Tibial artery (tissue), 4 donors: ENCODE data around the gene MINDY4.

Experiments used
- DNase-seq, 2 donors: peaks; one replicate each; pipeline ENCODE4 v3.0.0-alpha.2; 2019
- H3K27ac ChIP-seq, 2 donors: fragments of 200-600 bp; sonication (generic) in 1 of 2; 1 replicate in 1 of 2; 2 replicates in 1 of 2; pipeline ENCODE4 v1.5.1; 2018 to 2019; ENCODE audit warnings: mild to moderate bottlenecking in 1 of 2
- H3K27me3 ChIP-seq, 2 donors: fragments of 200-600 bp; sonication (generic) in 1 of 2; one replicate each; pipeline versions ENCODE4 v1.5.1 to v1.6.0; 2016 to 2019
- H3K36me3 ChIP-seq, 3 donors: fragments of 200-600 bp; sonication (generic) in 2 of 3; one replicate each; pipeline ENCODE4 v1.5.1; 2016 to 2019; ENCODE audit warnings: mild to moderate bottlenecking in 2 of 3
- H3K4me1 ChIP-seq, 4 donors: fragments of 200-600 bp; sonication (generic) in 2 of 4; 1 replicate in 3 of 4; 2 replicates in 1 of 4; pipeline ENCODE4 v1.5.1; 2016 to 2019
- H3K4me3 ChIP-seq, 2 donors: fragments of 200-600 bp; sonication (generic) in 1 of 2; 1 replicate in 1 of 2; 2 replicates in 1 of 2; pipeline ENCODE4 v1.5.1; 2018 to 2019; ENCODE audit warnings: mild to moderate bottlenecking in 2 of 2
- H3K9me3 ChIP-seq, 3 donors: fragments of 200-600 bp; sonication (generic) in 1 of 3; one replicate each; pipeline ENCODE4 v1.5.1; 2016 to 2019
- intact Hi-C: fragments of 100-400 bp; cut with DNase I; formaldehyde crosslinking; loops from one replicate; pipeline ENCODE4 v1.15.0; 2023; ENCODE audit warnings: low total_unique reads
- TF ChIP-seq, protein P1 (sequence below), 2 experiments: fragments of 200-600 bp in 1 of 2; fragments of 450-650 bp in 1 of 2; IDR thresholded peaks; one replicate each; pipeline ENCODE4 v1.5.1; 2017 to 2019; ENCODE audit warnings: antibody characterized with exemption in 2 of 2, mild to moderate bottlenecking in 1 of 2, moderate library complexity in 1 of 2

Gene MINDY4

DNA sequence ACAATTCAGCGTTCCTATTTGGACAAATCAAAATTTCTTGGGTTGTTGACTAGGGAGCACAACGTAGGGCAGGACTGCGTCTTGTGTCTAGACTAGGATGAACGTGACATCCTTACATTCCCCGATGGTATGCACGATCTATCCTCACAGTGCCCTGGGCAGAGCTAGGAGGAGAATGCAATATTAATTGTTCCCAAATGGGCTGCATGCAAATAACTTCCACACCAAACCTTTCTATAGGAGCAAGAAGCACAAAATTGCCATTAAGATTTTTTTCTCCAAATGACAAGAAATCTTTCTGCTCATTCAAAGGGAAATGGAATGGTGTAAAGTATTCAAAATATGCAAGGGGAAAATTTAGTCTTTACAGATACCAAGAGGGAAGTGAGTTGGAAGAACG lies 119.0 kb downstream of the MINDY4 start:
- H3K27me3 ChIP-seq: no peaks in the 10 kb centered on the region
- H3K27ac ChIP-seq: peak overlapping the region; percentile 67 to 71
- no peaks in the 10 kb centered on the region for H3K9me3 ChIP-seq
- peaks cover 0 to 71% (median 53%) of the 10 kb centered on the region in 4 donors for H3K4me1 ChIP-seq
- no peak overlapping the region for H3K4me3 ChIP-seq
- no peak for DNase-seq
- TF ChIP-seq, protein P1, sequence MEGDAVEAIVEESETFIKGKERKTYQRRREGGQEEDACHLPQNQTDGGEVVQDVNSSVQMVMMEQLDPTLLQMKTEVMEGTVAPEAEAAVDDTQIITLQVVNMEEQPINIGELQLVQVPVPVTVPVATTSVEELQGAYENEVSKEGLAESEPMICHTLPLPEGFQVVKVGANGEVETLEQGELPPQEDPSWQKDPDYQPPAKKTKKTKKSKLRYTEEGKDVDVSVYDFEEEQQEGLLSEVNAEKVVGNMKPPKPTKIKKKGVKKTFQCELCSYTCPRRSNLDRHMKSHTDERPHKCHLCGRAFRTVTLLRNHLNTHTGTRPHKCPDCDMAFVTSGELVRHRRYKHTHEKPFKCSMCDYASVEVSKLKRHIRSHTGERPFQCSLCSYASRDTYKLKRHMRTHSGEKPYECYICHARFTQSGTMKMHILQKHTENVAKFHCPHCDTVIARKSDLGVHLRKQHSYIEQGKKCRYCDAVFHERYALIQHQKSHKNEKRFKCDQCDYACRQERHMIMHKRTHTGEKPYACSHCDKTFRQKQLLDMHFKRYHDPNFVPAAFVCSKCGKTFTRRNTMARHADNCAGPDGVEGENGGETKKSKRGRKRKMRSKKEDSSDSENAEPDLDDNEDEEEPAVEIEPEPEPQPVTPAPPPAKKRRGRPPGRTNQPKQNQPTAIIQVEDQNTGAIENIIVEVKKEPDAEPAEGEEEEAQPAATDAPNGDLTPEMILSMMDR (IDR thresholded peaks at IDR 0.05): no peak
- H3K36me3 ChIP-seq: peaks cover 0 to 11% (median 0%) of the 10 kb centered on the region in 3 donors
- intact Hi-C loops: no loop called here

DNA sequence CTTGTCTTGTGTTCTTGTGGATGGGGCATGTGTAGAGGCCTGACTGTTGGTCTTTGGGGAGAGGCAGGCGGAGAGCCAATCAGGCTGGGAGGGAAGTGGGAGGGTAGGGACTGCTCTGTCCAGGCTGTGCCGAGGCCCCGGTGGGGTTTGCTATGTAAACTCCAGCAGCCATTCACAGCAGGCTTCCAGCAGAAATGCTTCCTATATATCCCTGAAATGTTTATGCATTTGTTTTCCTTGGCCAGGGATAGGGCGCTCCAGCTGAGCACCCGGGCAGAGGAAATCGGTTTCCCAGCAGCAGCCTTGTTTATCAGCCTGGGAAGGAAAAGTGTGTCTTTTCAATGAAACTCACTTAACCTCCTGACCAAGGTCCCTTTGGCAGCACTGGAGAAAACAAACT lies 122.1 kb downstream of the MINDY4 start:
- H3K4me1 ChIP-seq: peaks cover 0 to 68% (median 50%) of the 10 kb centered on the region in 4 donors
- DNase-seq: peak; percentile 70 to 85

DNA sequence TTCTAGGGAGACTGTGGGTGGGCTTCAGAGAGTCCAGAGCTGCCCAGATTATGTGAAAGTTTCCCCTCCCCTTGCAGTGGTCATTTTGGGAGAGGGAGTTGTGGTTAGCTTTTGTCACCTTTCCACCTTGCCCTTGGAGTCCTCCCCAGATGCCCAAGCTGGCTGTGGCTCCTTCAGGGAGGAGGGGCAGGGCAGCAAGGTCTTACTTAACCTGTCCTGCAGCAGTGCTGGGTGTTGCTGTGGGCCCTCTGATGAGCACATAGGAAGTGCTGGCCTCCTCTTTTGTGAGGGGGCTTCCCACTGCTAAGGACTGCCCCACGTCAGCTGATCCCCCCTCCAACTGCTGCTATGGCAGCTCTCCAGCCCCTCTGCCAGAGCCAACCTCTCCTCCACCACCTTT lies 122.8 kb downstream of the MINDY4 start:
- no peak overlapping the region for H3K4me3 ChIP-seq
- H3K27me3 ChIP-seq: no peaks in the 10 kb centered on the region
- H3K27ac ChIP-seq: peak overlapping the region; percentile 80 to 84
- DNase-seq: no peak
- H3K36me3 ChIP-seq: peaks cover 0 to 11% (median 0%) of the 10 kb centered on the region in 3 donors
- intact Hi-C loops: no loop called here
- peaks cover 0 to 68% (median 47%) of the 10 kb centered on the region in 4 donors for H3K4me1 ChIP-seq
- H3K9me3 ChIP-seq: no peaks in the 10 kb centered on the region
- TF ChIP-seq, protein P1 (IDR thresholded peaks at IDR 0.05): no peak

More for the DNA sequence above, 122.1 kb downstream of the MINDY4 start:
- Histone ChIP-seq H3K27me3 (no peaks in the 10 kb centered on the region), H3K9me3 (no peaks in the 10 kb centered on the region), H3K36me3 (peaks cover 0 to 11% (median 0%) of the 10 kb centered on the region in 3 donors), H3K27ac (peak overlapping the region; percentile 80 to 84), H3K4me3 (no peak overlapping the region)
- intact Hi-C loops: no loop called here
- TF ChIP-seq, protein P1 (IDR thresholded peaks at IDR 0.05): no peak

DNA sequence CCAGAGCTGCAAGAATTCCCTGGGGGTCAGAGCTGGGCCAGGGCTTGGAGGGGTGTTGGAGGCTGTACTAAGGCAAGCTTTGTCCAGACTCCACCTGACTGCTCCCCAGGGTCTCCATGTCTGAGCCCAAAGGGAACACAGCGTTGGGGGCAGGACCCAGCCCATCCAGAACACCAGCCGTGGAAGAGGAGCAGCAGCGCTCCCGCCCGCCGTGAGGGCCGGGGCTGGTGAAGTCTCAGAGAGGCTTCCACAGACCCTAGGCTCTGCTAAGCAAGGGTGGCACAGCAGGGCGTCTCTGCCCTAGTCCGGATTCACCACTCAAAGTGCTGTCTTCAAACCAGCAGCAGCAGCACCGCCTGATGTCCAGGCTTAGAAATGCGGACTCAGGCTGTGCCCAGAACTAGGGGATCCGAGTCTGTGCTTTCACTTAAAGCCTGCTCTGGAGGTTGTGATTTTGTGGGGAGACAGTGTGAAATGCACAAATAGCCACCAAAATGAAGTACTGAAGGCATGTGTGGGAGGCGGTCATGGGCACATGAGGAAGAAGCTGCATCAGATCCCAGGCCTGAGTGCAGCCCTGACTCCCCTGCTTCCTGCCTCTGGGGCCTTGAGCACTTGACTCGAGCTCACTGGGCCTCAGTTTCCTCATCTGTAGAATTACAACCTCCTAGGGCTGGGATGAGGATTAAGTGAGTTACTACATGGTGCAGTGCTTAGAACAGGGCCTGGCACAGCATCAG lies 123.8 kb downstream of the MINDY4 start:
- TF ChIP-seq, protein P1 (IDR thresholded peaks at IDR 0.05): no peak
- peaks cover 0 to 68% (median 53%) of the 10 kb centered on the region in 4 donors for H3K4me1 ChIP-seq
- H3K9me3 ChIP-seq: no peaks in the 10 kb centered on the region
- intact Hi-C loops: no loop called here
- H3K27me3 ChIP-seq: no peaks in the 10 kb centered on the region
- H3K4me3 ChIP-seq: no peak overlapping the region
- H3K27ac ChIP-seq: peak overlapping the region; percentile 80 to 84
- peaks cover 0 to 11% (median 0%) of the 10 kb centered on the region in 3 donors for H3K36me3 ChIP-seq
- DNase-seq: no peak

DNA sequence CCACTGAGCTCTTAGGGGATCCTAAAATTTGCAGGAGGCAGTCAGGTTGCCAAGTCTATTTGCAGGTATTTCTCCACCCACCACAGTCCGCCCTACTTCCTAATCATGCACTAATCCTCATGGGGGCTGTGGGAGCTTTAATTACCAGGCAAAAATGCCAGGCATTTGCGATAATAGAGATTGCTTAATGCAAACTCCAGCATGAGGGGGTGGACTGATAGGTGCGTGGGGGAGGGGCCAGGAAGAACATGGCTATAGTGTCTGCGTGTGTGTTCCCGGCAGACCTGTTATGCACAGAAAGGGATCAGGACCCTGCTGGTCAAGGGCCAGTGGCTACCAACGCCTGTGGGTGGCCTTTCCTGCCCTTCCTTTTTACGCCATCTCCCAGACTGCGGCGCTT lies 124.8 kb downstream of the MINDY4 start:
- Histone ChIP-seq H3K4me3 (no peak overlapping the region), H3K36me3 (peaks cover 0 to 8% (median 0%) of the 10 kb centered on the region in 3 donors), H3K27me3 (no peaks in the 10 kb centered on the region), H3K4me1 (peaks cover 0 to 77% (median 58%) of the 10 kb centered on the region in 4 donors), H3K27ac (peak overlapping the region in 1 of 2 donors; percentile 84), H3K9me3 (no peaks in the 10 kb centered on the region)
- TF ChIP-seq, protein P1 (IDR thresholded peaks at IDR 0.05): no peak
- intact Hi-C loops: no loop called here
- DNase-seq: no peak
